Mesenchymal stem cell (in vitro differentiated cells and primary cell): ENCODE data around the gene AK4.

ENCODE experiments used
- DNase-seq: peaks from one replicate; pipeline ENCODE4 v3.0.0-alpha.2; 2013
- H2AFZ ChIP-seq: one replicate; pipeline ENCODE4 v1.6.1; 2013; ENCODE audit warnings: low read depth, mild to moderate bottlenecking, control low read depth, inconsistent platforms, low read length, moderate library complexity
- H2AK5ac ChIP-seq: 2 replicates; pipeline ENCODE4 v1.6.1; 2013; ENCODE audit warnings: low read length, moderate library complexity, mild to moderate bottlenecking, inconsistent platforms; ENCODE audit not compliant: severe bottlenecking
- H2BK120ac ChIP-seq: one replicate; pipeline ENCODE4 v1.6.1; 2013; ENCODE audit warnings: low read depth, mild to moderate bottlenecking, inconsistent platforms, low read length, moderate library complexity
- H2BK12ac ChIP-seq, 2 experiments: one replicate each; pipeline ENCODE4 v1.6.1; 2013; ENCODE audit warnings: inconsistent platforms in 2 of 2, low read length in 2 of 2, mild to moderate bottlenecking in 2 of 2, moderate library complexity in 2 of 2, control low read depth in 1 of 2
- H2BK15ac ChIP-seq: one replicate; pipeline ENCODE4 v1.6.1; 2013; ENCODE audit warnings: mild to moderate bottlenecking, low read depth, inconsistent platforms; ENCODE audit not compliant: poor library complexity, severe bottlenecking
- H2BK5ac ChIP-seq: 2 replicates; pipeline ENCODE4 v1.6.1; 2013; ENCODE audit warnings: low read depth, mild to moderate bottlenecking, low read length, control low read depth, inconsistent platforms; ENCODE audit not compliant: poor library complexity, severe bottlenecking
- H3K14ac ChIP-seq, 2 experiments: one replicate each; pipeline ENCODE4 v1.6.1; 2013; ENCODE audit warnings: inconsistent platforms in 2 of 2, low read length in 2 of 2, control low read depth in 1 of 2, mild to moderate bottlenecking in 1 of 2, moderate library complexity in 1 of 2
- H3K18ac ChIP-seq, 2 experiments: one replicate each; pipeline ENCODE4 v1.6.1; 2013; ENCODE audit warnings: inconsistent platforms in 2 of 2, low read length in 2 of 2, control low read depth in 1 of 2, low read depth in 1 of 2, mild to moderate bottlenecking in 1 of 2
- H3K23ac ChIP-seq, 2 experiments: one replicate each; pipeline ENCODE4 v1.6.1; 2013; ENCODE audit warnings: inconsistent platforms in 2 of 2, low read length in 2 of 2, mild to moderate bottlenecking in 2 of 2, moderate library complexity in 2 of 2, control low read depth in 1 of 2
- H3K27ac ChIP-seq: 2 replicates; pipeline ENCODE4 v1.5.1; 2013; ENCODE audit warnings: mild to moderate bottlenecking, moderate library complexity, low read length, control low read depth, inconsistent platforms; ENCODE audit not compliant: poor library complexity, severe bottlenecking
- H3K27me3 ChIP-seq, 2 experiments: 2 replicates each; pipeline versions ENCODE4 v1.6.1 to v1.7.0; 2013; ENCODE audit warnings: low read length in 2 of 2, mild to moderate bottlenecking in 2 of 2, moderate library complexity in 2 of 2, control low read depth in 1 of 2, inconsistent platforms in 1 of 2; ENCODE audit not compliant: control insufficient read depth in 1 of 2, insufficient read depth in 1 of 2
- H3K36me3 ChIP-seq, 2 experiments: 2 replicates each; pipeline versions ENCODE4 v1.6.1 to v1.7.0; 2013; ENCODE audit warnings: low read length in 2 of 2, control low read depth in 1 of 2, inconsistent platforms in 1 of 2, low read depth in 1 of 2, mild to moderate bottlenecking in 1 of 2; ENCODE audit not compliant: insufficient read depth in 2 of 2, control insufficient read depth in 1 of 2
- H3K4ac ChIP-seq, 2 experiments: one replicate each; pipeline ENCODE4 v1.6.1; 2013; ENCODE audit warnings: inconsistent platforms in 2 of 2, low read length in 2 of 2, mild to moderate bottlenecking in 2 of 2, moderate library complexity in 2 of 2, control low read depth in 1 of 2, low read depth in 1 of 2
- H3K4me1 ChIP-seq: 2 replicates; pipeline ENCODE4 v1.6.1; 2013; ENCODE audit warnings: low read depth, low read length, control low read depth; ENCODE audit not compliant: control insufficient read depth, insufficient read depth
- H3K4me2 ChIP-seq: 2 replicates; pipeline ENCODE4 v1.6.1; 2013; ENCODE audit warnings: low read length, mild to moderate bottlenecking, inconsistent platforms; ENCODE audit not compliant: poor library complexity, severe bottlenecking
- H3K4me3 ChIP-seq, 2 experiments: 2 replicates each; pipeline versions ENCODE4 v1.5.1 to v1.7.0; 2013; ENCODE audit warnings: low read length in 2 of 2, mild to moderate bottlenecking in 2 of 2, control low read depth in 1 of 2, low read depth in 1 of 2; ENCODE audit not compliant: insufficient read depth in 1 of 2
- H3K79me1 ChIP-seq: replicated peaks from 2 replicates; pipeline ENCODE4 v1.6.1; 2013; ENCODE audit warnings: mild to moderate bottlenecking, control low read depth, low read length, inconsistent platforms; ENCODE audit not compliant: poor library complexity, severe bottlenecking
- H3K9ac ChIP-seq: 2 replicates; pipeline ENCODE4 v1.7.0; 2013; ENCODE audit warnings: mild to moderate bottlenecking, low read length, moderate library complexity
- H3K9me3 ChIP-seq: 2 replicates; pipeline ENCODE4 v1.7.0; 2013; ENCODE audit warnings: mild to moderate bottlenecking, low read length; ENCODE audit not compliant: control insufficient read depth
- H4K8ac ChIP-seq: one replicate; pipeline ENCODE4 v1.6.1; 2013; ENCODE audit warnings: inconsistent platforms, mild to moderate bottlenecking, low read length, moderate library complexity
- H4K91ac ChIP-seq: one replicate; pipeline ENCODE4 v1.6.1; 2013; ENCODE audit warnings: mild to moderate bottlenecking, low read length, inconsistent platforms
- WGBS: methylation state at CpG from one replicate; pipeline ENCODE4 v1.1.7; 2013; ENCODE audit warnings: mixed read lengths; 5-methylcytosine and 5-hydroxymethylcytosine counted together

The AK4 gene

GRCh38 chr1:65190229-65190628 is 42.2 kb downstream of the AK4 start:
- H2BK5ac ChIP-seq: no peak overlapping the region
- H3K14ac ChIP-seq: no peak overlapping the region
- H4K8ac ChIP-seq: no peak overlapping the region
- H3K27ac ChIP-seq: no peak overlapping the region
- H3K4me1 ChIP-seq: peaks cover 2% of the 10 kb centered on the region
- no peak overlapping the region for H3K18ac ChIP-seq
- H2AFZ ChIP-seq: no peak overlapping the region
- no peak overlapping the region for H3K4me2 ChIP-seq
- H2BK15ac ChIP-seq: no peak overlapping the region
- no peak for DNase-seq
- H3K79me1 ChIP-seq: peaks cover 2% of the 10 kb centered on the region
- WGBS: no CpG with 5 or more reads among the region's 4 CpGs
- no peak overlapping the region for H3K4ac ChIP-seq
- no peak overlapping the region for H2BK12ac ChIP-seq
- no peak overlapping the region for H3K4me3 ChIP-seq
- peaks cover 9 to 38% of the 10 kb centered on the region in 2 experiments for H3K36me3 ChIP-seq
- H3K23ac ChIP-seq: no peak overlapping the region
- H3K9ac ChIP-seq: no peak overlapping the region
- no peak overlapping the region for H2BK120ac ChIP-seq
- no peak overlapping the region for H2AK5ac ChIP-seq
- H3K27me3 ChIP-seq: no peaks in the 10 kb centered on the region
- H4K91ac ChIP-seq: no peak overlapping the region
- H3K9me3 ChIP-seq: no peaks in the 10 kb centered on the region

- no peak for DNase-seq
- Histone ChIP-seq H3K4me1 (peaks cover 5% of the 10 kb centered on the region), H4K8ac (no peak overlapping the region), H2AFZ (no peak overlapping the region), H3K36me3 (peaks cover 9 to 38% of the 10 kb centered on the region in 2 experiments), H4K91ac (no peak overlapping the region), H2BK12ac (no peak overlapping the region), H3K14ac (no peak overlapping the region), H3K27ac (no peak overlapping the region), H3K4me3 (no peak overlapping the region), H2AK5ac (no peak overlapping the region), H3K23ac (no peak overlapping the region), H3K9me3 (no peaks in the 10 kb centered on the region), H3K9ac (no peak overlapping the region), H3K18ac (no peak overlapping the region), H2BK5ac (no peak overlapping the region), H3K79me1 (peaks cover 4% of the 10 kb centered on the region), H3K27me3 (no peaks in the 10 kb centered on the region), H3K4me2 (no peak overlapping the region), H2BK15ac (no peak overlapping the region), H3K4ac (no peak overlapping the region), H2BK120ac (no peak overlapping the region)
- WGBS: 88% methylated on average over 3 of the region's 5 CpGs
Observed at GRCh38 chr1:65193129-65193695, 45.2 kb downstream of the AK4 start.

GRCh38 chr1:65195495-65196417 is 47.8 kb downstream of the AK4 start:
- Histone ChIP-seq H3K4me3 (peak overlapping the region in 1 of 2 experiments; percentile 59), H3K79me1 (peaks cover 4% of the 10 kb centered on the region), H2BK15ac (no peak overlapping the region), H4K8ac (no peak overlapping the region), H2BK12ac (no peak overlapping the region), H2AFZ (no peak overlapping the region), H4K91ac (no peak overlapping the region), H3K36me3 (peaks cover 9 to 38% of the 10 kb centered on the region in 2 experiments), H2BK120ac (no peak overlapping the region), H3K14ac (no peak overlapping the region), H2BK5ac (no peak overlapping the region), H3K4me2 (no peak overlapping the region), H3K9ac (peak overlapping the region; percentile 92), H3K4ac (no peak overlapping the region), H3K4me1 (peaks cover 3% of the 10 kb centered on the region), H3K23ac (no peak overlapping the region), H3K18ac (no peak overlapping the region), H2AK5ac (no peak overlapping the region), H3K27me3 (no peaks in the 10 kb centered on the region), H3K9me3 (no peaks in the 10 kb centered on the region), H3K27ac (peak overlapping the region; percentile 2)
- peak; percentile 31 for DNase-seq
- 75% methylated on average over 9 of the region's 9 CpGs for WGBS

GRCh38 chr1:65196926-65197325 is 48.9 kb downstream of the AK4 start:
- Histone ChIP-seq H3K18ac (no peak overlapping the region), H3K27me3 (no peaks in the 10 kb centered on the region), H3K27ac (no peak overlapping the region), H3K4me2 (no peak overlapping the region), H3K4ac (no peak overlapping the region), H3K4me3 (no peak overlapping the region), H2BK120ac (no peak overlapping the region), H2AK5ac (no peak overlapping the region), H3K79me1 (peaks cover 4% of the 10 kb centered on the region), H3K14ac (no peak overlapping the region), H3K9ac (no peak overlapping the region), H2BK12ac (no peak overlapping the region), H2BK15ac (no peak overlapping the region), H3K23ac (no peak overlapping the region), H3K4me1 (peaks cover 3% of the 10 kb centered on the region), H2AFZ (no peak overlapping the region), H4K8ac (no peak overlapping the region), H4K91ac (no peak overlapping the region), H2BK5ac (no peak overlapping the region), H3K9me3 (no peaks in the 10 kb centered on the region), H3K36me3 (peaks cover 9 to 35% of the 10 kb centered on the region in 2 experiments)
- whole genome bisulfite sequencing: 96% methylated on average over 3 of the region's 5 CpGs
- DNase-seq: no peak
